SK-N-SH treated with all-trans-retinoic acid at 6 μM for 48 hours (cell line): ENCODE measurements around the gene TFCP2L1.

Source experiments
- ARNTL ChIP-seq: fragments of 450-650 bp; formaldehyde crosslinking; IDR thresholded peaks from 2 replicates; pipeline ENCODE4 v1.5.0; 2020; ENCODE audit warnings: low read depth, mild to moderate bottlenecking, moderate library complexity, borderline replicate concordance
- BACH2 ChIP-seq: fragments of 250-450 bp; sonication (Bioruptor Pico); IDR thresholded peaks from 2 replicates; pipeline ENCODE4 v1.9.0; 2021; ENCODE audit warnings: mild to moderate bottlenecking, borderline replicate concordance
- PPARA ChIP-seq: fragments of 250-450 bp; sonication (Bioruptor Pico); IDR thresholded peaks from 2 replicates; pipeline ENCODE4 v1.5.0; 2020; ENCODE audit warnings: mild to moderate bottlenecking, borderline replicate concordance
- TOX ChIP-seq: fragments of 250-450 bp; sonication (Bioruptor Pico); IDR thresholded peaks from 2 replicates; pipeline ENCODE4 v1.8.0; 2021; ENCODE audit warnings: mild to moderate bottlenecking, moderate library complexity, borderline replicate concordance
- ZFP3 ChIP-seq: fragments of 250-450 bp; sonication (Bioruptor Pico); IDR thresholded peaks from 2 replicates; pipeline ENCODE4 v1.5.0; 2020; ENCODE audit warnings: mild to moderate bottlenecking, moderate library complexity
- ZFP30 ChIP-seq: fragments of 450-650 bp; formaldehyde crosslinking; IDR thresholded peaks from 2 replicates; pipeline ENCODE4 v1.5.0; 2022; ENCODE audit warnings: mild to moderate bottlenecking, moderate library complexity
- TF ChIP-seq, protein P1 (sequence below): fragments of 250-450 bp; sonication (Bioruptor Pico); IDR thresholded peaks from 2 replicates; pipeline ENCODE4 v1.8.0; 2020; ENCODE audit warnings: mild to moderate bottlenecking, moderate library complexity, borderline replicate concordance
- TF ChIP-seq, protein P2 (sequence below): fragments of 250-450 bp; sonication (Bioruptor Pico); IDR thresholded peaks from 2 replicates; pipeline ENCODE4 v1.5.1; 2021; ENCODE audit warnings: mild to moderate bottlenecking, moderate library complexity

DNA sequence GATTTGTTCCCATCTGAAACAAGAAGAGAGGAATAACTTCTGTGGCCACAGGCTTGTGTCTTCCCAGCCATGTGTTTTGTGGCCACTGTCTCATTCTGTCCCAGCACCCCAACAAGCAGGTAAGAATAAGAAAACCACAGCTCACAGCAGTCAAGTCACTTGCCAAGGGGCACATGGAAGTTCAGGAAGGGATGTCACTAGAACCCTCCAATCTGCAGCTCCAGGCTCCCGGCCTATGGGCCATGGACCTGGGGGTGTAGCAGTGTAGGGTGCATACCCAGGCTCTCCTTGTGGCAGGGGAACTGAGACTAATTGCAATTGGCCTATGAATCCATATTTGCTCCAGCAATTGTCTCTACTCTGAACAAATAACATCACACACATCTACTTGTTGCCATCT, 112.5 kb downstream of the TFCP2L1 start:
- TF ChIP-seq, protein P1, sequence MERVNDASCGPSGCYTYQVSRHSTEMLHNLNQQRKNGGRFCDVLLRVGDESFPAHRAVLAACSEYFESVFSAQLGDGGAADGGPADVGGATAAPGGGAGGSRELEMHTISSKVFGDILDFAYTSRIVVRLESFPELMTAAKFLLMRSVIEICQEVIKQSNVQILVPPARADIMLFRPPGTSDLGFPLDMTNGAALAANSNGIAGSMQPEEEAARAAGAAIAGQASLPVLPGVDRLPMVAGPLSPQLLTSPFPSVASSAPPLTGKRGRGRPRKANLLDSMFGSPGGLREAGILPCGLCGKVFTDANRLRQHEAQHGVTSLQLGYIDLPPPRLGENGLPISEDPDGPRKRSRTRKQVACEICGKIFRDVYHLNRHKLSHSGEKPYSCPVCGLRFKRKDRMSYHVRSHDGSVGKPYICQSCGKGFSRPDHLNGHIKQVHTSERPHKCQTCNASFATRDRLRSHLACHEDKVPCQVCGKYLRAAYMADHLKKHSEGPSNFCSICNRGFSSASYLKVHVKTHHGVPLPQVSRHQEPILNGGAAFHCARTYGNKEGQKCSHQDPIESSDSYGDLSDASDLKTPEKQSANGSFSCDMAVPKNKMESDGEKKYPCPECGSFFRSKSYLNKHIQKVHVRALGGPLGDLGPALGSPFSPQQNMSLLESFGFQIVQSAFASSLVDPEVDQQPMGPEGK (CRISPR knock-in tag), result no peak
- no peak for TF ChIP-seq ZFP3 (CRISPR knock-in tag)
- TF ChIP-seq BACH2, result no peak
- TF ChIP-seq TOX (CRISPR knock-in tag), result no peak
- TF ChIP-seq ZFP30 (CRISPR knock-in tag), result no peak
- no peak for TF ChIP-seq ARNTL (CRISPR knock-in tag)
- TF ChIP-seq, protein P2, sequence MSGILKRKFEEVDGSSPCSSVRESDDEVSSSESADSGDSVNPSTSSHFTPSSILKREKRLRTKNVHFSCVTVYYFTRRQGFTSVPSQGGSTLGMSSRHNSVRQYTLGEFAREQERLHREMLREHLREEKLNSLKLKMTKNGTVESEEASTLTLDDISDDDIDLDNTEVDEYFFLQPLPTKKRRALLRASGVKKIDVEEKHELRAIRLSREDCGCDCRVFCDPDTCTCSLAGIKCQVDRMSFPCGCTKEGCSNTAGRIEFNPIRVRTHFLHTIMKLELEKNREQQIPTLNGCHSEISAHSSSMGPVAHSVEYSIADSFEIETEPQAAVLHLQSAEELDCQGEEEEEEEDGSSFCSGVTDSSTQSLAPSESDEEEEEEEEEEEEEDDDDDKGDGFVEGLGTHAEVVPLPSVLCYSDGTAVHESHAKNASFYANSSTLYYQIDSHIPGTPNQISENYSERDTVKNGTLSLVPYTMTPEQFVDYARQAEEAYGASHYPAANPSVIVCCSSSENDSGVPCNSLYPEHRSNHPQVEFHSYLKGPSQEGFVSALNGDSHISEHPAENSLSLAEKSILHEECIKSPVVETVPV (CRISPR knock-in tag), result no peak
- no peak for TF ChIP-seq PPARA (CRISPR knock-in tag)
